Skeletal muscle tissue (tissue), 4 donors: Measurements from ENCODE around the gene FAM53A. TPM values are rescaled to one million over a fixed set of nuclear protein-coding genes. Genes with fewer than 3 reads are reported as not detected.

ENCODE experiments used
- H3K27ac ChIP-seq: one replicate; pipeline ENCODE4 v1.7.0; 2013; ENCODE audit warnings: mild to moderate bottlenecking, low read depth, low read length, inconsistent platforms
- H3K27me3 ChIP-seq, 3 donors: one replicate each; pipeline ENCODE4 v1.7.0; 2013; ENCODE audit warnings: low read length in 3 of 3; ENCODE audit not compliant: control insufficient read depth in 3 of 3, insufficient read depth in 3 of 3
- H3K36me3 ChIP-seq, 3 donors: one replicate each; pipeline ENCODE4 v1.7.0; 2013; ENCODE audit warnings: low read length in 3 of 3; ENCODE audit not compliant: control insufficient read depth in 3 of 3, insufficient read depth in 3 of 3
- H3K4me1 ChIP-seq, 3 donors: one replicate each; pipeline ENCODE4 v1.7.0; 2013; ENCODE audit warnings: low read length in 3 of 3, mild to moderate bottlenecking in 3 of 3; ENCODE audit not compliant: control insufficient read depth in 3 of 3, insufficient read depth in 3 of 3
- H3K4me3 ChIP-seq, 3 donors: one replicate each; pipeline ENCODE4 v1.7.0; 2013; ENCODE audit warnings: low read length in 3 of 3
- H3K9ac ChIP-seq, 3 donors: one replicate each; pipeline ENCODE4 v1.7.0; 2013; ENCODE audit warnings: low read length in 3 of 3, mild to moderate bottlenecking in 3 of 3, moderate library complexity in 2 of 3, low read depth in 1 of 3
- H3K9me3 ChIP-seq, 3 donors: one replicate each; pipeline ENCODE4 v1.7.0; 2013; ENCODE audit warnings: low read length in 3 of 3; ENCODE audit not compliant: control insufficient read depth in 3 of 3
- total RNA-seq: library from RNA; depleted of rRNA; stranded (reverse); fragments of >200 nt; gene quantifications from one replicate; pipeline ENCODE4 v1.2.3, GENCODE V29; 2014
- donor health status: Osteomylitis.

The FAM53A gene
- total RNA-seq, 1 donor from 2014 or later = 0.52 TPM

DNA sequence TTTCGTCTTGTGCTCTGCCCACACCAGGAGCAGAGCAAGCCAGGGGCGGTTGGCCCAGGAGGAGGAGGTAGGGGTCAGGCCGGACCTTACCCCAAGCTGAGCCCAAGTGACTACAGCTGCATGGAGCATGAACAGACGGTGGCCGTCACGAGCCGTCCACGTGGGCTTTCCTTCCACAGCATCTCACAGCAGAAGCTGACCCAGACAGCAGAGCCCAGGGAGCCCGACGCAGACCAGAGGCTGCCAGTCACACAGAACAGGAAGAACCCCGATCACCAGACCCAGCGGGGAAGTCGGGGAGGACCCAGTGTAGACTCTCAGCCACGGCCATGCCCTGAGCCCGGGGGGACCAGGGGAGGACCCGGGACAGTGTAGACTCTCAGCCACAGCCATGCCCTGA lies 58.0 kb downstream of the FAM53A start:
- Histone ChIP-seq H3K9me3 (no peaks in the 10 kb centered on the region), H3K4me1 (no peaks in the 10 kb centered on the region), H3K9ac (no peak overlapping the region), H3K36me3 (no peaks in the 10 kb centered on the region), H3K27me3 (no peaks in the 10 kb centered on the region), H3K4me3 (no peak overlapping the region), H3K27ac (no peak overlapping the region)

DNA sequence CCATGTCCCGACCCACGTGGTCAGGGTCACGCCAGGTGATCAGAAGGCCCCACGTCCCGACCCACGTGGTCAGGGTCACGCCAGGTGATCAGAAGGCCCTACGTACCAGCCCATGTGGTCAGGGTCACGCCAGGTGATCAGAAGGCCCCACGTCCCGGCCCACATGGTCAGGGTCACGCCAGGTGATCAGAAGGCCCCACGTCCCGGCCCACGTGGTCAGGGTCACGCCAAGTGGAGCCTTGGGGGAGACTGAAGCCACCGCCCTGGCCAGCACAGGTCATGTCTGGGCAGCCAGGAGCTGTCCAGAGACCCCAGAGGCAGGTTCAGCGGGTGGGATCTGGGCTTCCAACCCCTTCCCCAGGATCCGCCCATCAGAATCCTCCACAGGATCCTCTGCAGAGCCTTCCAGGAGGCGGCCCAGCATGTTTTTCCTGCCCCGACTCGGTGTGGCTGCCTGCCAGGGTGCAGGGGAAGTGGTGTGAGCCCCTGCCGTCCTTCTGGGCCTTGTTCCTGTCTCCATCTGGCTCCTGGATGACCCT lies 58.4 kb downstream of the FAM53A start:
- Histone ChIP-seq H3K9me3 (no peaks in the 10 kb centered on the region), H3K27ac (no peak overlapping the region), H3K27me3 (no peaks in the 10 kb centered on the region), H3K9ac (no peak overlapping the region), H3K4me1 (no peaks in the 10 kb centered on the region), H3K4me3 (no peak overlapping the region), H3K36me3 (no peaks in the 10 kb centered on the region)

DNA sequence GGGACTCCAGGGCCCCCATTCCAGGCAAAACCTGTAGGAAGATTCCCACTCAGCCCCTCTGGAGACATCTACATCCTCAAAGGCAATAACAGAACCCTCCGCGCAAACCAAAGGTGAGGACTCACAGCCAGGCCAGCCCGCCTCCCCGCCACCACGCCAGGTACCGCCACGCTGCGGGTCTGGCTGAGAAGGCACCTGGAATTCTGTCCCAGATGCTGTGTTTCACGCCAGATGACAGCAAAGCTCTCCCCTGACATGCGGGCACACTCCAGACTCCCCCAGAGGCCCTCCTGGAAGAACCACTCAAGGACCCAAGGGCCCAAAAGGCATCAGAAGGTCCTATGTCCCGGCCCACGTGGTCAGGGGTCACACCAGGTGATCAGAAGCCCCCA lies 59.6 kb downstream of the FAM53A start:
- no peak overlapping the region for H3K4me3 ChIP-seq
- no peaks in the 10 kb centered on the region for H3K27me3 ChIP-seq
- no peak overlapping the region for H3K27ac ChIP-seq
- H3K9ac ChIP-seq = no peak overlapping the region
- H3K9me3 ChIP-seq = no peaks in the 10 kb centered on the region
- H3K4me1 ChIP-seq = no peaks in the 10 kb centered on the region
- H3K36me3 ChIP-seq = no peaks in the 10 kb centered on the region

DNA sequence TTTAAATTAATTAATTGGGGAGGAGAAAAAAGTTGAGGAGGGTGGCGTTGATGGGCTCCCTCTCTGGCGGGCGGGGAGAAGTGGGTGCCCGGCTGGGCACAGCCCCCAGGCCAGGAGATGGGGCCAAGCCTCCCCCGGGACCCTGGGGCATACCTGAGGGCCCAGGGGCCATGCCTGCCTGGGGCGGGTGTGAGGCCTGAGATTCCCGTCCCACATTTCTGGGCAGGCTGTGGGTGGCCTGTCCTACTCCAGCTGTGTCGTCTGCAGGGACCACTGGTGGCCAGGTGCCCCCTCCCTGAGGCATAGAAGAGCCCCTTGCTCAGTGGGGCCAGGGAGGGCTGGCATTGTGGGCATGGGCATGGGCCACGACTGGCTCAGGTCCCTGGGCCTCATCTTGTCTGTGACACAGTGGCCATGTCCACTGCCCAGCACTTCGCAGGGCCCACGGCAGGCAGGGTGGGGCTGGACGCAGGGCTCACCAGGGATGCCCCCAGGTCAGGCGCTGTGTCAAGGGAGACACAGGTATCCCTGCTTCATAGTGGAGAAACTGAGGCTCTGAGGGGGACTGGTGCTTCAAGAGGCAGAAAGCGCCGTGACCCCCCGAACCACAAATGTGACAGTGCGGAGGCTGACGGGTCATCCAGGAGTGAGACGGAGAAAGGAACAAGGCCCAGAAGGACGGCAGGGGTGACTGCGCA lies 60.1 kb downstream of the FAM53A start:
- no peaks in the 10 kb centered on the region for H3K4me1 ChIP-seq
- no peak overlapping the region for H3K4me3 ChIP-seq
- H3K9me3 ChIP-seq = no peaks in the 10 kb centered on the region
- H3K27ac ChIP-seq = no peak overlapping the region
- no peaks in the 10 kb centered on the region for H3K36me3 ChIP-seq
- no peak overlapping the region for H3K9ac ChIP-seq
- H3K27me3 ChIP-seq = no peaks in the 10 kb centered on the region

DNA sequence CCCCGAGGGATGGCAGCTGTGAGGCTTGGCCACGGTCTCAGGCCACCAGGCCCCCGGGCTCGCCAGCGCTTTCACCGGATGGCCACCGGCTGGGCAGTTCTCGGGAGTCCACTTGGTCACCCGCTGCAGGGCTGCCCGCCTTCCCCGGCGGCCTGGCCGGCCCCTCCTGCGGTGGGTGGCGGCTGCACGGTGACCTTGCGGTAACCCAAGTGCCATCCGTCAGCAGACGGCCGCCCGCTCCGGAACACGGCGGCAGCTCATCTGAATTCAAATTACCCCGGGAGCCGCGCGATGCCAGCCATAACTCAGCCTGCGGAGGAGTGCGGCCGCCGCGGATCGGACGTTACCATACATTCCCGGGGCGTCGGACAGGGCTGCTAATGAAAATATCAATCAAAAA lies 60.7 kb downstream of the FAM53A start:
- Histone ChIP-seq H3K27me3 (no peaks in the 10 kb centered on the region), H3K9ac (no peak overlapping the region)

DNA sequence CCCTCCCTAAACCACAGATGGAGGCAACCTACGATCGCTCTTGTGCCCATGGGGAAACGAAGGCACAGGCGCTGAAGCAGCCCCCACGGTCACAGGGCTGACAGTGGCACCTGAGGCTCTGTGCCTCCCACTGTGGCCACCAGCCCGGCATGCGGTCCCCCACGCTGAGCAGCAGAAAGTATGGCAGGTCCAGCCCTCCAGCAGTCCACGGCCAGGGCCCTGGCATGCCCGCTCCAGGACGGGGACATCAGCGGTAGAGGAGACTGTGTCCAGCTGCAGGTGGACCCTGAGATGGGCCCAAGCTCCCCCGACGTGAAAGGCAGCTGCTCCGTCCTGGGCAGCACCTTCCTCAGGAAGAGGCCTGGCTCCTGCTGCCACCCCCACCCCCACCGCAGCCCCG lies 61.2 kb downstream of the FAM53A start:
- Histone ChIP-seq H3K9me3 (peaks cover 0 to under 1% (median 0%) of the 10 kb centered on the region in 3 donors), H3K4me1 (no peaks in the 10 kb centered on the region), H3K36me3 (no peaks in the 10 kb centered on the region), H3K27me3 (no peaks in the 10 kb centered on the region), H3K27ac (no peak overlapping the region), H3K4me3 (no peak overlapping the region), H3K9ac (no peak overlapping the region)

More for the DNA sequence above, 60.7 kb downstream of the FAM53A start:
- Histone ChIP-seq H3K4me3 (no peak overlapping the region), H3K27ac (no peak overlapping the region), H3K4me1 (no peaks in the 10 kb centered on the region), H3K9me3 (no peaks in the 10 kb centered on the region), H3K36me3 (no peaks in the 10 kb centered on the region)

DNA sequence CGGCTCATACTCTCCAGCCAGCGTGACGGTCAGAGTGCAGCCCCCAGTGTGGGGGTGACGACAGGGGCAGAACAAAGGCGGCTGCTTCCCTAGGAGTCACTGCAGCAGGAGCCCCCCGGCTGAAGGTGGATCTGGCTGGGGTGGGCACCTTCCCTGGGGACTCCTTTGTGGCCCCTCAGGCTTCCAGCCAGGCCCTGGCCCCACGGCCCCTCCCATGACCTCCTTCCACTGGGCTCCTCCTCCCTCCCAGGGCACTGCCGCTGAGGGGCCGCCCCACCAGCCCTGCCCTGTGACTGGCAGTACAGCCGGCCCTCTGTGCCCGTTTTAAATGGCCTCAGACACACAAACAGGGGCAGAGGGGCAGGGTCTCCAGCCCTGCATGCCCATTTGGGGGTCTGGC lies 61.9 kb downstream of the FAM53A start:
- no peaks in the 10 kb centered on the region for H3K4me1 ChIP-seq
- H3K36me3 ChIP-seq = no peaks in the 10 kb centered on the region
- H3K9me3 ChIP-seq = peaks cover 0 to 6% (median 0%) of the 10 kb centered on the region in 3 donors

DNA sequence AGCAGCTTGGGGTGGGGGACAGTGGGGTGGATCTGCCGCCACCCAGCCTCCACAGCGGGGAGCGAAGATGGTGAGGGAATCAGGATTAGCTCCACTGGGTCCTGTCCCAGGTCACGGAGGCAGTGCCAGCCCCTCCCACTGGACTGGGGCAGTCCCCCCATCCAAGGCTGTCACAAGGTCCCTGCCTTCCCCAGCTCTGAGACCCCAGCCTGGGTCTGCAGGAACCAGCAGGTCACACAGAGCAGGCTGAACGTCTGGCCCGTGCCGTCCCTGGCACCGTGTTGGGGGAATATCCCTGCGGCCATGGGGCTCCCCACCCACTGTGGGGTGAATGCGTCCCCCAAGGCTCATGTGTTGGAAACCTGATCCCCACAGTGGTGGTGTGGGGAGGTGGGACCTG lies 62.6 kb downstream of the FAM53A start:
- no peak overlapping the region for H3K4me3 ChIP-seq

More for the DNA sequence above, 61.9 kb downstream of the FAM53A start:
- H3K9ac ChIP-seq = no peak overlapping the region
- no peak overlapping the region for H3K27ac ChIP-seq
- H3K4me3 ChIP-seq = no peak overlapping the region
- no peaks in the 10 kb centered on the region for H3K27me3 ChIP-seq

DNA sequence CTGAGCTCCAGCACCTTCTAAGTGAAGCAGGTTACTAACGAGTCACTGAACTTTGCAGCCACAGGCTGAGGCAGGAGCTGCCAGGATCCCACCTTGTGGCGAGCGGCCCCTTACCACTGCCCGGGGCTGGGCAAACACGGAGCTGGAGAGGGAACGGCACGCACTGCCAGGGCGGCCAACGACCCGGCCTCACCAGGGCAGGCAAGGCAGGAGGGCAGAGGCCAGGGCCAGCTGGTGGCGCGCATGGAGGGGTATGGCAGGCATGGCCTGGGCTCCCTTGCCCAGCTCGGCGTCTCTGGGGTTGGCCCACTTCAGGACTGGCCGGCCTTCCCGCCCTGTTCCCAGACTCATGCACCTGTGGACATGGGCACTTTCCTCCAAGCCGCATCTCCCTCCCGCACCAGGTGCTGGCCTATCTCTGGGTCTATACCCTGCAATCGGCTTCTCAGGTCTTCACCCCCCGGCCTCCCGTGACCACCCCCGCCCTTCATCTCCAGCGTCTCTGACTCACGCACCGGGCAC lies 64.9 kb downstream of the FAM53A start:
- Histone ChIP-seq H3K36me3 (no peaks in the 10 kb centered on the region), H3K4me1 (peaks cover 0 to 9% (median 0%) of the 10 kb centered on the region in 3 donors), H3K4me3 (no peak overlapping the region), H3K9me3 (peaks cover 0 to 6% (median 0%) of the 10 kb centered on the region in 3 donors), H3K27ac (no peak overlapping the region), H3K27me3 (no peaks in the 10 kb centered on the region), H3K9ac (no peak overlapping the region)

More for the DNA sequence above, 62.6 kb downstream of the FAM53A start:
- H3K36me3 ChIP-seq = no peaks in the 10 kb centered on the region
- H3K4me1 ChIP-seq = peaks cover 0 to 2% (median 0%) of the 10 kb centered on the region in 3 donors
- peaks cover 0 to 6% (median 0%) of the 10 kb centered on the region in 3 donors for H3K9me3 ChIP-seq
- H3K27ac ChIP-seq = no peak overlapping the region
- H3K27me3 ChIP-seq = no peaks in the 10 kb centered on the region
- no peak overlapping the region for H3K9ac ChIP-seq

DNA sequence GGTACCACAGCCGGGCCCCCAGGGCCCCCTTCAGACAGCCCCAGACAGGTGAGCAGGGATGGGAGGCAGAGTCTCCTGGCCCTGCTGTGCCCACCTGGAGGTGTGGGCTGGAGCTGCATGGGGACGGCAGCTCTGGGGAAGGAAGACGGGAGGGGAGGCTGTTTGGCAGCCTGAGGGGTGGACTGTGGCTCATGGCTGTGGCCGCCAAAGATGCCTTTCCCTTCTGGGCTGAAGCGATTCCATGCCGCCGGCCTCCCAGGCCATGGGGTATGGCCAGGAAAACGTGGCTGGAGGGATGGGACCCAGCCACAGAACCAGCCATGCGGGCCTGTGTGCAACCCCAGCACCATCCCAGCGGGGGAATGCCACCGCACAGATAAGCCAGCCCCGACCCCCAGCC lies 65.7 kb downstream of the FAM53A start:
- Histone ChIP-seq H3K4me1 (peaks cover 0 to 9% (median 0%) of the 10 kb centered on the region in 3 donors), H3K9me3 (peaks cover 0 to 6% (median 0%) of the 10 kb centered on the region in 3 donors), H3K9ac (no peak overlapping the region), H3K4me3 (no peak overlapping the region), H3K27me3 (no peaks in the 10 kb centered on the region), H3K36me3 (no peaks in the 10 kb centered on the region), H3K27ac (no peak overlapping the region)
